Bronchial epithelial cell (primary cell): ENCODE measurements around the gene TMEM11. TPM values are rescaled to one million over a fixed set of nuclear protein-coding genes. Genes with fewer than 3 reads are reported as not detected.

ENCODE experiments used
- DNase-seq: peaks from one replicate; pipeline ENCODE4 v3.0.0-alpha.2; 2010; ENCODE audit warnings: low read depth
- FAIRE-seq: peaks from 2 replicates; lab custom pipeline; 2011; peaks lifted over from hg19 to GRCh38; lab: Jason Lieb, UNC
- H3K27me3 ChIP-seq: 2 replicates; pipeline ENCODE4 v1.5.1; 2011; ENCODE audit warnings: low read length; ENCODE audit not compliant: control insufficient read depth, insufficient read depth
- H3K36me3 ChIP-seq: 2 replicates; pipeline ENCODE4 v1.5.1; 2011; ENCODE audit warnings: low read length; ENCODE audit not compliant: control insufficient read depth, insufficient read depth
- H3K4me3 ChIP-seq: 2 replicates; pipeline ENCODE4 v1.5.1; 2011; ENCODE audit warnings: mild to moderate bottlenecking, low read depth, low read length, control low read depth
- total RNA-seq: library from RNA; depleted of rRNA; stranded (reverse); fragments of >200 nt; gene quantifications from 2 replicates; pipeline ENCODE4 v1.2.1, GENCODE V29; 2014
- TF ChIP-seq, protein P1 (sequence below): IDR thresholded peaks from 2 replicates; pipeline ENCODE4 v1.5.1; 2011; ENCODE audit warnings: mild to moderate bottlenecking, moderate library complexity, low read length, control low read depth, inconsistent platforms; ENCODE audit not compliant: insufficient read depth, severe bottlenecking

The TMEM11 gene
- total RNA-seq, 1 donor from 2014 or later = 15.8 TPM

GRCh38 chr17:21239680-21240368 is 25.9 kb upstream of the TMEM11 start:
- DNase-seq = peak; percentile 24
- FAIRE-seq = no peak
- Histone ChIP-seq H3K36me3 (no peaks in the 10 kb centered on the region), H3K27me3 (no peaks in the 10 kb centered on the region), H3K4me3 (no peak overlapping the region)
- TF ChIP-seq, protein P1, sequence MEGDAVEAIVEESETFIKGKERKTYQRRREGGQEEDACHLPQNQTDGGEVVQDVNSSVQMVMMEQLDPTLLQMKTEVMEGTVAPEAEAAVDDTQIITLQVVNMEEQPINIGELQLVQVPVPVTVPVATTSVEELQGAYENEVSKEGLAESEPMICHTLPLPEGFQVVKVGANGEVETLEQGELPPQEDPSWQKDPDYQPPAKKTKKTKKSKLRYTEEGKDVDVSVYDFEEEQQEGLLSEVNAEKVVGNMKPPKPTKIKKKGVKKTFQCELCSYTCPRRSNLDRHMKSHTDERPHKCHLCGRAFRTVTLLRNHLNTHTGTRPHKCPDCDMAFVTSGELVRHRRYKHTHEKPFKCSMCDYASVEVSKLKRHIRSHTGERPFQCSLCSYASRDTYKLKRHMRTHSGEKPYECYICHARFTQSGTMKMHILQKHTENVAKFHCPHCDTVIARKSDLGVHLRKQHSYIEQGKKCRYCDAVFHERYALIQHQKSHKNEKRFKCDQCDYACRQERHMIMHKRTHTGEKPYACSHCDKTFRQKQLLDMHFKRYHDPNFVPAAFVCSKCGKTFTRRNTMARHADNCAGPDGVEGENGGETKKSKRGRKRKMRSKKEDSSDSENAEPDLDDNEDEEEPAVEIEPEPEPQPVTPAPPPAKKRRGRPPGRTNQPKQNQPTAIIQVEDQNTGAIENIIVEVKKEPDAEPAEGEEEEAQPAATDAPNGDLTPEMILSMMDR = peak; percentile 46

DNA sequence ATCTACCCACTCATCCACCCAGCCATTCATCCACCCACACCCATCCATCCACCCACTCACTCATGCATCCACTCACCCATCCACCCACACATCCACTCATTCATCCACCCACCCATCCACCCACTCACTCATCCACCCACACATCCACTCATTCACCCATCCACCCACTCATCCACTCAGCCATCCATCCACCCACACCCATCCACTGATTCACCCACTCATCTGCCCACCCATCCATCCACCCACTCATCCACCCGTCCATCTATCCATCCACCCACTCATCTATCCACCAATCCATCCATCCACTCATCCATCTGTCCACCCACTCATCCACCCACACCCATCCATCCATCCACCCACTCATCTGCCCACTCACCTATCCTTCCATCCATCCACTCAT is 22.0 kb upstream of the TMEM11 start:
- Histone ChIP-seq H3K27me3 (no peaks in the 10 kb centered on the region), H3K4me3 (no peak overlapping the region), H3K36me3 (no peaks in the 10 kb centered on the region)
- TF ChIP-seq, protein P1 = no peak
- no peak for DNase-seq
- no peak for FAIRE-seq

DNA sequence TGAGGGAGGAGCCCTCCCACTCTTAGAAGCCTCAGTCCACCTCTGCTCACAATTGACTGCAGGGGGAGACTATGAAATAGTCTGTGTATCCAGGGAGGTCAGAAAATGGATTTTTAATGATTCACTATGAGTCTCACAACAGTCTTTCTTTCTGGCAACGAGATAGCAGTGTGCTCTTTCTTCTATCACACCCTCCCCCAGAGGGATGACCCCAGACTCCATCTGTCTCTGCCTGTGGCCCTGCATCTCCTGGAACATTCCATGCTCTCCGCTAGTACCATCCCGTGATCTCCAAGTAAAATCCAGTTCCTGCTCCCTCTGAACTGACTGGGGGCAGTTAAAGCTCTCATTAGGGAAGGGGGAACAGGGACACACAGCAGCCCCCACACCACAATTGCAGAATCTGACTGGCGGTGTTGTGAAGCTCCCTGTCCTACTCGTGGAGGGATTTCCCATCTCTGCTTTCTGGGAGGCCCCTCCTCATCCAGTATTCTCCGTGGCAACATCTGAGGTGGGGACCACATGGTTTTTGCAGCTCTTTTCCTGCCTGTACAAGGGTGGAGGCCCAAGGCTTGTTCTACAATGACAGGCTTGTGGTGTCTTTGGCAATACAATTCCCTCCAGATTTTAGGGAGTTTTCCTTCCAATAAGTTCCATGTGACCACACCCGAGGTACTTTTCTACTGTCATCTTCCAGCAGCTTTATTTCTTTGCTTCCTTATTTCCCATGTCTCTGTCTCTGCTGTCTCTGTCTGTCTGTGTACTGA is 19.8 kb upstream of the TMEM11 start:
- TF ChIP-seq, protein P1 = no peak
- no peaks in the 10 kb centered on the region for H3K27me3 ChIP-seq
- no peak for DNase-seq
- H3K36me3 ChIP-seq = no peaks in the 10 kb centered on the region
- FAIRE-seq = no peak
- no peak overlapping the region for H3K4me3 ChIP-seq

DNA sequence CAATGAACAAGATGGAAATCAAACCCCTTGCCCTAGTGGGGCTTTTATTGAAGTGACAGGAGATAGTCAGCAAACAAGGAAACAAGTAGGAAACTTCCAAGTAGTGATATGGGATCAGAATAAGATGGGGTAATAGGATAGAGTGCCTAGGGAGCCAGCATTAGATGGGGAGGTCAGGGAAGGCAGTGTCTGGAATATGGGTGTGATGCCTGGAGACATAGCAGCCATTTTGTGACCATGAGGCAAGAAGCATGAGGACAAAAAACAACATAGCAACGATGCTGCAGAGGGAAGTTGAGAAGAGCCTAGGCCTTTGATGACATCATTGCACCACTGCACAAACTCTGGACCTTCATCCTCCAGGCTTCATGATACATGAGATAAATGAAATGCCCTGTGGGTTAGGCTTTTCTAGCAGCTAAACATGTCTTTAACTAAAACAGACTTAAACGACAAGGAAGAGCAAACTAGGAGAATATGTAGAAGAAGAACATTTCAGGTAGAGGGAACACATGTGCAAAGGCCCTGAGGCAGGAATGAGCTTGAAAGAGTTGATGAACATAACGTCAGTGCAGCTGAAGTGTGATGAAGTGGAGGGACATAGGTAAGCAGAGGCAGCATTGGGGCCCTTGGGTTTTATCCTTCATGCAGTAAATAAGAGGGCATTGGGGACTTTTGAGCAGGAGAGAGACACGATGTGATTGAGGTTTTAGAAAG is 18.2 kb upstream of the TMEM11 start:
- TF ChIP-seq, protein P1 = no peak
- DNase-seq (no peak), FAIRE-seq (peak; percentile 18)
- Histone ChIP-seq H3K36me3 (no peaks in the 10 kb centered on the region), H3K4me3 (no peak overlapping the region), H3K27me3 (no peaks in the 10 kb centered on the region)

GRCh38 chr17:21231533-21231932 is 17.6 kb upstream of the TMEM11 start:
- no peak for FAIRE-seq
- DNase-seq = no peak
- no peaks in the 10 kb centered on the region for H3K27me3 ChIP-seq
- H3K36me3 ChIP-seq = no peaks in the 10 kb centered on the region
- TF ChIP-seq, protein P1 = no peak
- H3K4me3 ChIP-seq = no peak overlapping the region
